Keratinocyte (primary cell): ENCODE data around the gene BCAP31. TPM values are rescaled to one million over a fixed set of nuclear protein-coding genes. Genes with fewer than 3 reads are reported as not detected.
"Not testable (repeated sequence)": the region's sequence is repeated elsewhere in the genome, so short reads cannot be mapped to it uniquely, and the experiment has no call there.

Source experiments
- DNase-seq: peaks from one replicate; pipeline ENCODE4 v3.0.0-alpha.2; 2011; ENCODE audit warnings: low read depth, missing footprints, low spot score
- FAIRE-seq: peaks from 2 replicates; lab custom pipeline; 2011; peaks lifted over from hg19 to GRCh38; lab: Jason Lieb, UNC
- H2AFZ ChIP-seq: 2 replicates; pipeline ENCODE4 v1.6.0; 2012; ENCODE audit warnings: low read length, control low read depth, inconsistent platforms; ENCODE audit not compliant: control insufficient read depth
- H3K27ac ChIP-seq: 2 replicates; pipeline ENCODE4 v1.5.1; 2011; ENCODE audit warnings: low read length; ENCODE audit not compliant: control insufficient read depth, insufficient read depth
- H3K27me3 ChIP-seq: 3 replicates; pipeline ENCODE4 v1.6.0; 2011; ENCODE audit warnings: low read length; ENCODE audit not compliant: control insufficient read depth, insufficient read depth; ENCODE audit errors: extremely low read depth
- H3K36me3 ChIP-seq, 2 experiments: 2 replicates in 1 of 2; 3 replicates in 1 of 2; pipeline ENCODE4 v1.5.1; 2011; ENCODE audit warnings: low read length in 2 of 2, mild to moderate bottlenecking in 1 of 2; ENCODE audit not compliant: control insufficient read depth in 2 of 2, insufficient read depth in 2 of 2; ENCODE audit errors: extremely low read depth in 1 of 2
- H3K4me1 ChIP-seq: 3 replicates; pipeline ENCODE4 v1.5.1; 2011; ENCODE audit warnings: low read length; ENCODE audit not compliant: control insufficient read depth, insufficient read depth; ENCODE audit errors: extremely low read depth
- H3K4me2 ChIP-seq: 3 replicates; pipeline ENCODE4 v1.6.0; 2011; ENCODE audit warnings: low read depth, low read length; ENCODE audit not compliant: control insufficient read depth, insufficient read depth; ENCODE audit errors: extremely low read depth
- H3K4me3 ChIP-seq, 3 experiments: fragments of 200-600 bp in 1 of 3; sonication (generic) in 1 of 3; 2 replicates in 2 of 3; 3 replicates in 1 of 3; pipeline ENCODE4 v1.5.1; 2011 to 2016; ENCODE audit warnings: low read length in 3 of 3, mild to moderate bottlenecking in 3 of 3, control low read depth in 2 of 3, inconsistent platforms in 1 of 3, low read depth in 1 of 3, mixed read lengths in 1 of 3, mixed run types in 1 of 3, moderate library complexity in 1 of 3; ENCODE audit not compliant: control insufficient read depth in 2 of 3, insufficient read depth in 2 of 3; ENCODE audit errors: extremely low read depth in 1 of 3
- H3K79me2 ChIP-seq: 2 replicates; pipeline ENCODE4 v1.6.0; 2012; ENCODE audit warnings: low read length; ENCODE audit not compliant: control insufficient read depth, insufficient read depth
- H3K9ac ChIP-seq: 3 replicates; pipeline ENCODE4 v1.6.0; 2011; ENCODE audit warnings: low read length; ENCODE audit not compliant: control insufficient read depth, insufficient read depth; ENCODE audit errors: extremely low read depth
- H3K9me1 ChIP-seq: 3 replicates; pipeline ENCODE4 v1.6.0; 2011; ENCODE audit warnings: low read length; ENCODE audit not compliant: control insufficient read depth, insufficient read depth; ENCODE audit errors: extremely low read depth
- H3K9me3 ChIP-seq: 2 replicates; pipeline ENCODE4 v1.5.1; 2012; ENCODE audit warnings: low read depth, low read length; ENCODE audit not compliant: control insufficient read depth
- H4K20me1 ChIP-seq: 3 replicates; pipeline ENCODE4 v1.6.0; 2011; ENCODE audit warnings: low read length; ENCODE audit not compliant: control insufficient read depth, insufficient read depth; ENCODE audit errors: extremely low read depth
- CTCF ChIP-seq, 3 experiments: IDR thresholded peaks in 1 of 3; conservative IDR thresholded peaks in 1 of 3; optimal IDR thresholded peaks in 1 of 3; 2 replicates in 2 of 3; 3 replicates in 1 of 3; pipeline versions ENCODE3 to v1.5.1; 2011; ENCODE audit warnings: low read length in 3 of 3, mild to moderate bottlenecking in 3 of 3, moderate library complexity in 2 of 3, control low read depth in 1 of 3, inconsistent platforms in 1 of 3; ENCODE audit not compliant: insufficient read depth in 2 of 3; ENCODE audit errors: extremely low read depth in 1 of 3
- EZH2 ChIP-seq: IDR thresholded peaks from one replicate; pipeline ENCODE4 v1.6.1; 2012; ENCODE audit warnings: inconsistent platforms, mild to moderate bottlenecking, low read length, moderate library complexity
- dilution Hi-C: fragments of 300-500 bp; cut with MboI; formaldehyde crosslinking; loops from one replicate; pipeline ENCODE4 v1.7.0; 2020; ENCODE audit warnings: low sequenced_read_pairs; ENCODE audit not compliant: extremely low pct_ligation_motif_present
- polyA plus RNA-seq, 5 experiments: library from polyadenylated mRNA; depleted of rRNA in 3 of 5; stranded (reverse) in 3 of 5; stranded (forward) in 1 of 5; unstranded in 1 of 5; fragments of >200 nt; gene quantifications; 1 replicate in 1 of 5; 2 replicates in 3 of 5; 3 replicates in 1 of 5; pipeline versions ENCODE4 v1.2.1 to v1.2.3, GENCODE V29; 2011 to 2012; ENCODE audit warnings: missing spikeins in 2 of 5, low read depth in 1 of 5, low replicate concordance in 1 of 5

The BCAP31 gene
- polyA plus RNA-seq, 1 donor (not counting 4 experiments of a cell fraction or from before 2014, with no cell fraction given): 262 TPM

GRCh38 chrX:153685156-153685536, 39.0 kb downstream of the BCAP31 start:
- Histone ChIP-seq H3K36me3 (no peaks in the 10 kb centered on the region), H3K27ac (no peak overlapping the region), H4K20me1 (no peaks in the 10 kb centered on the region), H3K79me2 (peaks cover 7% of the 10 kb centered on the region), H3K4me2 (no peak overlapping the region), H3K9me3 (no peaks in the 10 kb centered on the region), H3K4me3 (no peak overlapping the region), H2AFZ (no peak overlapping the region), H3K4me1 (peaks cover 4% of the 10 kb centered on the region), H3K27me3 (no peaks in the 10 kb centered on the region), H3K9ac (no peak overlapping the region), H3K9me1 (no peaks in the 10 kb centered on the region)
- DNase-seq (no peak), FAIRE-seq (no peak)
- dilution Hi-C loops: no loop called here
- no peak for TF ChIP-seq CTCF (optimal IDR thresholded peaks at IDR 0.05 in 1 of 3, IDR thresholded peaks at IDR 0.05 in 1 of 3, conservative IDR thresholded peaks at IDR 0.05 in 1 of 3; ENCODE audit: extremely low read depth in 1 of 3, insufficient read depth in 2 of 3, low read length in 3 of 3)
- TF ChIP-seq EZH2: no peak

- Histone ChIP-seq H2AFZ (no peak overlapping the region), H3K27me3 (no peaks in the 10 kb centered on the region), H3K4me2 (no peak overlapping the region), H3K4me1 (no peaks in the 10 kb centered on the region), H3K9ac (no peak overlapping the region), H4K20me1 (no peaks in the 10 kb centered on the region), H3K36me3 (no peaks in the 10 kb centered on the region), H3K9me1 (no peaks in the 10 kb centered on the region), H3K4me3 (no peak overlapping the region), H3K79me2 (peaks cover 3% of the 10 kb centered on the region), H3K9me3 (no peaks in the 10 kb centered on the region), H3K27ac (no peak overlapping the region)
- dilution Hi-C loops: no loop called here
- FAIRE-seq (no peak), DNase-seq (no peak)
- TF ChIP-seq EZH2 (no peak), CTCF (optimal IDR thresholded peaks at IDR 0.05 in 1 of 3, IDR thresholded peaks at IDR 0.05 in 1 of 3, conservative IDR thresholded peaks at IDR 0.05 in 1 of 3; ENCODE audit: extremely low read depth in 1 of 3, insufficient read depth in 2 of 3, low read length in 3 of 3) (no peak)
Measured at GRCh38 chrX:153684467-153685155, 39.6 kb downstream of the BCAP31 start.

GRCh38 chrX:153683486-153683885, 40.7 kb downstream of the BCAP31 start:
- H3K4me1 ChIP-seq, H3K27ac ChIP-seq, H2AFZ ChIP-seq, H3K9me3 ChIP-seq, H3K4me3 ChIP-seq, H3K9ac ChIP-seq, DNase-seq, H4K20me1 ChIP-seq, FAIRE-seq, H3K27me3 ChIP-seq, dilution Hi-C loops, H3K4me2 ChIP-seq, H3K79me2 ChIP-seq, H3K36me3 ChIP-seq, H3K9me1 ChIP-seq: not testable (repeated sequence)
